Activated CD8-positive, alpha-beta T cell treated with anti-CD3 and anti-CD28 coated beads for 36 hours (primary cell): ENCODE measurements around the gene ELL. TPM values are rescaled to one million over a fixed set of nuclear protein-coding genes. Genes with fewer than 3 reads are reported as not detected.

Experiments used
- ATAC-seq: fragments of 200-7000 bp; cut with Tn5 transposase; one replicate; pipeline ENCODE4 v1.10.0; 2021; ENCODE audit warnings: mild to moderate bottlenecking, moderate library complexity
- CTCF ChIA-PET: fragments of 350-600 bp; sonication (Branson Sonifier 250); formaldehyde crosslinking; loops from one replicate; lab custom pipeline; 2021; ENCODE audit warnings: antibody characterized with exemption; lab: Charles Lee
- POLR2A ChIA-PET: fragments of 350-600 bp; sonication (Branson Sonifier 250); formaldehyde crosslinking; loops from one replicate; lab custom pipeline; 2021; ENCODE audit warnings: antibody characterized with exemption; lab: Charles Lee
- DNase-seq: peaks from one replicate; pipeline ENCODE4 v3.0.0-alpha.2; 2020
- H3K27ac Mint-ChIP-seq: one replicate; pipeline ENCODE4 v1.8.0; 2021; ENCODE audit warnings: mild to moderate bottlenecking, mixed read lengths
- H3K27me3 Mint-ChIP-seq: one replicate; pipeline ENCODE4 v1.8.0; 2021; ENCODE audit warnings: mixed read lengths
- H3K36me3 Mint-ChIP-seq: one replicate; pipeline ENCODE4 v1.8.0; 2021; ENCODE audit warnings: low read depth, mixed read lengths
- H3K4me1 Mint-ChIP-seq: one replicate; pipeline ENCODE4 v1.8.0; 2021; ENCODE audit warnings: low read depth, mixed read lengths
- H3K4me3 Mint-ChIP-seq: one replicate; pipeline ENCODE4 v1.8.0; 2021; ENCODE audit warnings: mild to moderate bottlenecking, moderate library complexity, mixed read lengths
- H3K9me3 Mint-ChIP-seq: one replicate; pipeline ENCODE4 v1.8.0; 2021; ENCODE audit warnings: mixed read lengths
- CTCF ChIP-seq: fragments of 200-600 bp; IDR thresholded peaks from one replicate; pipeline ENCODE4 v1.8.0; 2022; ENCODE audit warnings: antibody characterized with exemption, mild to moderate bottlenecking
- intact Hi-C: fragments of 100-400 bp; cut with micrococcal nuclease; formaldehyde crosslinking; loops from one replicate; pipeline ENCODE4 v1.10.0; 2022
- total RNA-seq, 2 experiments: library from RNA; stranded (reverse); gene quantifications; one replicate each; pipeline ENCODE4 v1.2.3, GENCODE V29; 2021

ELL gene
- total RNA-seq, 2 experiments from 2014 or later: 20.1 to 21.9 TPM

GRCh38 chr19:18457483-18458331 is 64.2 kb downstream of the ELL start:
- peaks cover 3% of the 10 kb centered on the region for H3K4me1 Mint-ChIP-seq
- ATAC-seq (no peak), DNase-seq (no peak)
- ChIA-PET CTCF (interaction anchor here (0.9 to 1.3 kb wide), 3 partner anchors 12 to 70 kb away, joined by 3 read pairs; no protein-coding TSS in a partner anchor), POLR2A (interaction anchor here (1.3 kb wide), 2 partner anchors 9 to 17 kb away, joined by 3 to 4 read pairs; no protein-coding TSS in a partner anchor)
- peaks cover 6% of the 10 kb centered on the region for H3K36me3 Mint-ChIP-seq
- TF ChIP-seq CTCF: no peak
- no peaks in the 10 kb centered on the region for H3K9me3 Mint-ChIP-seq
- intact Hi-C loops: no loop called here
- H3K4me3 Mint-ChIP-seq: no peak overlapping the region
- H3K27ac Mint-ChIP-seq: no peak overlapping the region
- H3K27me3 Mint-ChIP-seq: no peaks in the 10 kb centered on the region

GRCh38 chr19:18456974-18457373 is 64.9 kb downstream of the ELL start:
- H3K27ac Mint-ChIP-seq: no peak overlapping the region
- H3K36me3 Mint-ChIP-seq: peaks cover 5% of the 10 kb centered on the region
- no peaks in the 10 kb centered on the region for H3K9me3 Mint-ChIP-seq
- no peak overlapping the region for H3K4me3 Mint-ChIP-seq
- ATAC-seq (no peak), DNase-seq (no peak)
- intact Hi-C loops: no loop called here
- H3K27me3 Mint-ChIP-seq: no peaks in the 10 kb centered on the region
- no peak for TF ChIP-seq CTCF
- CTCF ChIA-PET: interaction anchor here (0.9 kb wide), 1 partner anchor 13 kb away, joined by 3 read pairs; no protein-coding TSS in a partner anchor
- peaks cover 1% of the 10 kb centered on the region for H3K4me1 Mint-ChIP-seq
- POLR2A ChIA-PET: interaction anchor here (1.3 kb wide), 1 partner anchor 9 kb away, joined by 4 read pairs; no protein-coding TSS in a partner anchor

GRCh38 chr19:18456279-18456678 is 65.6 kb downstream of the ELL start:
- ChIA-PET CTCF (no interaction called here), POLR2A (interaction anchor here (0.9 kb wide), 1 partner anchor 9 kb away, joined by 3 read pairs; no protein-coding TSS in a partner anchor)
- peak overlapping the region; percentile 43 for H3K27ac Mint-ChIP-seq
- H3K4me1 Mint-ChIP-seq: no peaks in the 10 kb centered on the region
- no peaks in the 10 kb centered on the region for H3K9me3 Mint-ChIP-seq
- no peaks in the 10 kb centered on the region for H3K36me3 Mint-ChIP-seq
- intact Hi-C loops: no loop called here
- DNase-seq (no peak), ATAC-seq (no peak)
- TF ChIP-seq CTCF: no peak
- no peak overlapping the region for H3K4me3 Mint-ChIP-seq
- H3K27me3 Mint-ChIP-seq: no peaks in the 10 kb centered on the region

- DNase-seq (no peak), ATAC-seq (no peak)
- Mint-ChIP-seq H3K27ac (peak overlapping the region; percentile 39), H3K27me3 (no peaks in the 10 kb centered on the region), H3K4me3 (no peak overlapping the region), H3K36me3 (peaks cover 7% of the 10 kb centered on the region), H3K9me3 (no peaks in the 10 kb centered on the region), H3K4me1 (peaks cover 4% of the 10 kb centered on the region)
- ChIA-PET CTCF (interaction anchor here (0.9 to 4.5 kb wide), 6 partner anchors 8 to 67 kb away, joined by 3 to 46 read pairs (median 4); no protein-coding TSS in a partner anchor), POLR2A (no interaction called here)
- TF ChIP-seq CTCF: no peak
- intact Hi-C loops: no loop called here
These were observed 68.4 kb downstream of the ELL start for GRCh38 chr19:18453269-18454024.
